HG03045 (cell line): Measurements from ENCODE around the gene PRR27.
"Not testable (repeated sequence)": the region's sequence is repeated elsewhere in the genome, so short reads cannot be mapped to it uniquely, and the experiment has no call there.

Experiments used
- ATAC-seq: cut with Tn5 transposase; IDR thresholded peaks from one replicate; pipeline ENCODE4 v1.9.1; 2021; ENCODE audit warnings: mild to moderate bottlenecking, moderate library complexity; ENCODE audit not compliant: unreplicated experiment

Gene PRR27

GRCh38 chr4:70196857-70197256, 42.8 kb downstream of the PRR27 start:
- ATAC-seq = no peak

DNA sequence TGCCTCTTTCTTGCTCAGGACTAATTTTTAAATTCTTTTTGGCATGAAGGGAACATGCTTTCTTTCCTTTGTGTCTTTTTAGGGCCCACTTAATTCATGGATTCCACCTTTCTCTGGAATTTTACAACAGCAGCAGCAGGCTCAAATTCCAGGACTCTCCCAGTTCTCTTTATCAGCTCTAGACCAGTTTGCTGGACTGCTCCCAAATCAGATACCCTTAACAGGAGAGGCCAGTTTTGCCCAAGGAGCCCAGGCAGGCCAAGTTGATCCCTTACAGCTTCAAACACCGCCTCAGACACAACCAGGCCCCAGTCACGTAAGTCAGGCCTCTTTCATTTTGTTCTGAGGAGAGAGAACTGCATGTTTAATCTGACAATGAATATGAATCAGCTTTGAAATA, 43.8 kb downstream of the PRR27 start:
- no peak for ATAC-seq

DNA sequence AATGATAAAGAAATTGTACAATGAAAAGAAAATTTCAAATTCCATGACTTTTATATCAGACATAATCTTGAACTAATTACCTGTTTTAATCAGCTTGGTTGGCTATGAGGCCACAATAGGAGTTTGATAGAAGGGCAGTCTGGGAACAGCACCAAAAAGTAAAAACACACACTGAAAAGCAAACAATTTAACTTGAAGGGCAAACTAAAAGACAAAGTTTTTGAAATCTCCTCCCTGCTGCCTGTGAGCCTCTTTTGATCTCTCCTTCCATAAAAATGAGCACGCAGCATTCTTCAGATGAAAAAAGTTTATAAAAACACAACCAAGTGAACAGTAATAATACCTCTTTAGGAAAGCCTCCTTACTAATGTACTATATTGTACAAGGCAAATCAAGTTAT, 49.6 kb downstream of the PRR27 start:
- no peak for ATAC-seq

- not testable (repeated sequence) for ATAC-seq
These were observed 58.7 kb downstream of the PRR27 start for GRCh38 chr4:70212752-70213151.
